Measurements from ENCODE around the gene TNS3. TPM values are rescaled to one million over a fixed set of nuclear protein-coding genes. Genes with fewer than 3 reads are reported as not detected.
A peak's percentile ranks its signal among the peaks of the same experiment; 100 is the strongest.

TNS3 gene
- total and polyA plus RNA-seq, 2 experiments from 2014 or later: 2.7 to 5.7 TPM

- no peak overlapping the region for H3K27ac ChIP-seq
- H3K27me3 ChIP-seq: no peaks in the 10 kb centered on the region
- no peak for TF ChIP-seq CTCF (IDR thresholded peaks at IDR 0.05; ENCODE audit: low read depth, low read length)
- peak in 1 of 2 donors; percentile 77 for DNase-seq (ENCODE audit: low read depth in 1 of 2, low spot score in 1 of 2)
- no peak overlapping the region for H3K4me3 ChIP-seq
- no peaks in the 10 kb centered on the region for H3K36me3 ChIP-seq
- H3K9me3 ChIP-seq (ENCODE audit: low read depth): no peaks in the 10 kb centered on the region
- H3K4me1 ChIP-seq (ENCODE audit: low read depth): no peaks in the 10 kb centered on the region
These were observed 29.3 kb downstream of the TNS3 start for GRCh38 chr7:47552621-47553020.

- Histone ChIP-seq H3K4me3 (no peak overlapping the region), H3K9me3 (ENCODE audit: low read depth) (no peaks in the 10 kb centered on the region), H3K27ac (no peak overlapping the region), H3K4me1 (ENCODE audit: low read depth) (no peaks in the 10 kb centered on the region), H3K27me3 (no peaks in the 10 kb centered on the region), H3K36me3 (no peaks in the 10 kb centered on the region)
- no peak for TF ChIP-seq CTCF (IDR thresholded peaks at IDR 0.05; ENCODE audit: low read depth, low read length)
- DNase-seq (ENCODE audit: low read depth in 1 of 2, low spot score in 1 of 2): no peak
These were observed 30.1 kb downstream of the TNS3 start for GRCh38 chr7:47551668-47552440.

GRCh38 chr7:47550788-47551470, 31.0 kb downstream of the TNS3 start:
- Histone ChIP-seq H3K27me3 (no peaks in the 10 kb centered on the region), H3K4me3 (no peak overlapping the region), H3K4me1 (ENCODE audit: low read depth) (no peaks in the 10 kb centered on the region), H3K36me3 (no peaks in the 10 kb centered on the region), H3K27ac (no peak overlapping the region), H3K9me3 (ENCODE audit: low read depth) (no peaks in the 10 kb centered on the region)
- TF ChIP-seq CTCF (IDR thresholded peaks at IDR 0.05; ENCODE audit: low read depth, low read length): no peak
- DNase-seq (ENCODE audit: low read depth in 1 of 2, low spot score in 1 of 2): no peak

GRCh38 chr7:47549916-47550315, 32.0 kb downstream of the TNS3 start:
- TF ChIP-seq CTCF (IDR thresholded peaks at IDR 0.05; ENCODE audit: low read depth, low read length): no peak
- Histone ChIP-seq H3K4me1 (ENCODE audit: low read depth) (no peaks in the 10 kb centered on the region), H3K27me3 (no peaks in the 10 kb centered on the region), H3K9me3 (ENCODE audit: low read depth) (no peaks in the 10 kb centered on the region), H3K27ac (no peak overlapping the region), H3K4me3 (no peak overlapping the region), H3K36me3 (no peaks in the 10 kb centered on the region)
- DNase-seq (ENCODE audit: low read depth in 1 of 2, low spot score in 1 of 2): no peak

GRCh38 chr7:47549397-47549796, 32.5 kb downstream of the TNS3 start:
- DNase-seq (ENCODE audit: low read depth in 1 of 2, low spot score in 1 of 2): no peak
- H3K9me3 ChIP-seq (ENCODE audit: low read depth): no peaks in the 10 kb centered on the region
- no peaks in the 10 kb centered on the region for H3K36me3 ChIP-seq
- H3K27ac ChIP-seq: no peak overlapping the region
- no peaks in the 10 kb centered on the region for H3K4me1 ChIP-seq (ENCODE audit: low read depth)
- H3K4me3 ChIP-seq: no peak overlapping the region
- no peaks in the 10 kb centered on the region for H3K27me3 ChIP-seq
- TF ChIP-seq CTCF (IDR thresholded peaks at IDR 0.05; ENCODE audit: low read depth, low read length): no peak

Data from cardiac muscle cell (in vitro differentiated cells and primary cell).